Tongue (tissue), 2 donors: Measurements from ENCODE around the gene MRPS35. TPM values are rescaled to one million over a fixed set of nuclear protein-coding genes. Genes with fewer than 3 reads are reported as not detected.

Experiments
- DNase-seq: peaks from one replicate; pipeline ENCODE4 v3.0.0-alpha.2; 2015
- total RNA-seq: library from RNA; depleted of rRNA; stranded (reverse); fragments of >200 nt; gene quantifications from one replicate; pipeline ENCODE4 v1.2.3, GENCODE V29; 2014

MRPS35 gene
- total RNA-seq, result 58.9 TPM

- DNase-seq, result peak; percentile 96
Measured at GRCh38 chr12:27710592-27711316, at the start of gene MRPS35. Gene MRPS35 (plus strand): TSS chr12:27710832. CDS start chr12:27710844, 12 bp downstream.

- DNase-seq, result no peak
Measured at GRCh38 chr12:27665704-27666103, 44.9 kb upstream of the MRPS35 start.

GRCh38 chr12:27666510-27666909, 44.1 kb upstream of the MRPS35 start:
- no peak for DNase-seq

GRCh38 chr12:27667540-27667939, 43.1 kb upstream of the MRPS35 start:
- no peak for DNase-seq

- no peak for DNase-seq
Measured at GRCh38 chr12:27672051-27672450, 38.6 kb upstream of the MRPS35 start.

- DNase-seq, result no peak
Measured at GRCh38 chr12:27672643-27673042, 38.0 kb upstream of the MRPS35 start.

GRCh38 chr12:27673101-27673718, 37.4 kb upstream of the MRPS35 start:
- peak; percentile 40 for DNase-seq

GRCh38 chr12:27674989-27675388, 35.6 kb upstream of the MRPS35 start:
- DNase-seq, result no peak

- DNase-seq, result no peak
Measured at GRCh38 chr12:27680619-27681018, 30.0 kb upstream of the MRPS35 start.

- no peak for DNase-seq
Measured at GRCh38 chr12:27682534-27682933, 28.1 kb upstream of the MRPS35 start.

- no peak for DNase-seq
Measured at GRCh38 chr12:27685274-27685673, 25.4 kb upstream of the MRPS35 start.

- no peak for DNase-seq
Measured at GRCh38 chr12:27686147-27686546, 24.5 kb upstream of the MRPS35 start.

- DNase-seq, result no peak
Measured at GRCh38 chr12:27688671-27689070, 22.0 kb upstream of the MRPS35 start.

- no peak for DNase-seq
Measured at GRCh38 chr12:27689558-27690180, 21.0 kb upstream of the MRPS35 start.

- no peak for DNase-seq
Measured at GRCh38 chr12:27693403-27693802, 17.2 kb upstream of the MRPS35 start.

GRCh38 chr12:27695556-27696292, 14.9 kb upstream of the MRPS35 start:
- no peak for DNase-seq

- no peak for DNase-seq
Measured at GRCh38 chr12:27696293-27696652, 14.4 kb upstream of the MRPS35 start, which contains the start of gene REP15. Gene REP15 (plus strand): TSS chr12:27696447. CDS start chr12:27696563, 116 bp downstream.

GRCh38 chr12:27696864-27697564, 13.6 kb upstream of the MRPS35 start:
- no peak for DNase-seq

- peak; percentile 87 for DNase-seq
Measured at GRCh38 chr12:27703720-27704452, 6.7 kb upstream of the MRPS35 start.

GRCh38 chr12:27705263-27705662, 5.4 kb upstream of the MRPS35 start:
- no peak for DNase-seq

- no peak for DNase-seq
Measured at GRCh38 chr12:27707216-27707615, 3.4 kb upstream of the MRPS35 start.
